NCI-H82 (cell line): Measurements from ENCODE around the gene DYTN.

Experiments
- DNase-seq: peaks from one replicate; lab custom pipeline; 2025; lab: John Stamatoyannopoulos, UW

The DYTN gene

GRCh38 chr2:206700156-206700555, 18.0 kb downstream of the DYTN start:
- DNase-seq, result no peak

DNA sequence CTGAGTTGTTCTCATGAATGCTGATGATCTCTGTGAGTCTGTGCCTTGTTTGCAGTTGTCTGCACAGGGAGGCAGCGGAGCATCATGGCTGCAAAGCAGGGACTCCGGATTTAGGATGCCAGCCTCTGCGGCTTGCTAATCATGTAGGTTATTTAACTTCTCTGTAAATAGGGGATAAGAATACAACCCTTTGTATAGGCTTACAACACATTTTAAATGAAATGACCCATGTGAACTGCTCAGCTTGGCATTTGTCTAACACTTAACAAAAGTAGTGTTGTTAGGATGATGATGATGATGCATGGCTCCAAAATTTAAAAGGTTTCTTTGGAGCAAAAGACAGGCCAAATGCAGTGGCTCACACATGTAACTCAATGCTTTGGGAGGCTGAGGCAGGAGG, 19.4 kb downstream of the DYTN start:
- DNase-seq, result no peak

DNA sequence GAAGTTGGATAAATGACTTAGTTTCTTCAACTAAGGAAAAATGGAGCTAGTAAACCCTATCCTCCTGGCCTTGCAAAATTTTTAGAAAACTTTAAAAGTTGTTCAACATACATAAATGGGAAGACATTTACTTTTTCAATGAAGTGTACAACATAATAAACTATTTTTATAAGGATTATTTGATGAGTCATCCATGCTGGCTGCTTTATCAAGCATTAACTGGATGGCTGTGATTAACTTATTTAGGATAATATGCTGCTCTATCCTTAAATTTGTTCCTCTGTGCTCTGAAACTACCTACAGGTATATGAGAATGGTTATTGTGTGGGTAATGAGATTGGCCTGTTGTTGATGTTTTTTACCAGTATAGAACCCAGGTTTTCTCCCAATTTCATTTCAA, 21.3 kb downstream of the DYTN start:
- no peak for DNase-seq

- peak; percentile 82 for DNase-seq
Measured at GRCh38 chr2:206693399-206694137, 24.6 kb downstream of the DYTN start.

- DNase-seq, result no peak
Measured at GRCh38 chr2:206692971-206693370, 25.2 kb downstream of the DYTN start.

- DNase-seq, result no peak
Measured at GRCh38 chr2:206688990-206689389, 29.2 kb downstream of the DYTN start.

DNA sequence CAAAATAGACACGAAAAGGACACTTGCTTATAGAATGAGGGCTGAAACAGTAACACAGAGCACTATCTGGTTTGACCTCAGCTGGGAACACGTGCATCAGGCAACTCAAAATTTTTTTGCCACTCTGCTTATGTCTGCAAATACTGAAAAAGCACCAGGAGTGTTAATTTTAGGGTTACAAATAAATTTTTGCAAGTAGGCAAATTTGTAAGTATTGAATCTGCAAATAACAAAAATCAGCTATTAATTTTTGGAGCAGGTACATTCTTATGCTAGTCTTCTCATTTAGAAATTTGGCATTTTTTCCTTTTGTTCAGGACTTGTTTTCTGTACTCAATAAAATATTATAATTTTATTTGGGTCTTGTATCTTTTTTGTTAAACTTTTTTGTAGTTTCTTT, 29.7 kb downstream of the DYTN start:
- no peak for DNase-seq

DNA sequence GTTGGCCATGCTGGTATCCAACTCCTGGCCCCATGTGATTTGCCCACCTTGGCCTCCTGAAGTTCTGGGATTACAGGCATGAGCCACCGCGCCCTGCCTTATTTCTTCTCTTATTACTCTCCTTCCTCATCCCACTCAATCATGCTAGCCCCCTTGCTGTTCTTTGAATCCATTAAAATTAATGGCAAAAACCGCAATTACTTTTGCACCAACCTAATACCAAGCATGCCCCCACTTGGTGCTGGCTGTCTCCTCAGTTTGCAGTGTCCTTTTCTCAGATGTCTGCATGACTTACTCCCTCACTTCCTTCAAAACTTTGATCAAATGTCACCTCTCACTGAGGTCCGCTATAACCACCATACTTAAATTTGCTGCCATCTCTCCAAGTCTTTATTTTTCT, 34.6 kb downstream of the DYTN start:
- DNase-seq, result no peak

DNA sequence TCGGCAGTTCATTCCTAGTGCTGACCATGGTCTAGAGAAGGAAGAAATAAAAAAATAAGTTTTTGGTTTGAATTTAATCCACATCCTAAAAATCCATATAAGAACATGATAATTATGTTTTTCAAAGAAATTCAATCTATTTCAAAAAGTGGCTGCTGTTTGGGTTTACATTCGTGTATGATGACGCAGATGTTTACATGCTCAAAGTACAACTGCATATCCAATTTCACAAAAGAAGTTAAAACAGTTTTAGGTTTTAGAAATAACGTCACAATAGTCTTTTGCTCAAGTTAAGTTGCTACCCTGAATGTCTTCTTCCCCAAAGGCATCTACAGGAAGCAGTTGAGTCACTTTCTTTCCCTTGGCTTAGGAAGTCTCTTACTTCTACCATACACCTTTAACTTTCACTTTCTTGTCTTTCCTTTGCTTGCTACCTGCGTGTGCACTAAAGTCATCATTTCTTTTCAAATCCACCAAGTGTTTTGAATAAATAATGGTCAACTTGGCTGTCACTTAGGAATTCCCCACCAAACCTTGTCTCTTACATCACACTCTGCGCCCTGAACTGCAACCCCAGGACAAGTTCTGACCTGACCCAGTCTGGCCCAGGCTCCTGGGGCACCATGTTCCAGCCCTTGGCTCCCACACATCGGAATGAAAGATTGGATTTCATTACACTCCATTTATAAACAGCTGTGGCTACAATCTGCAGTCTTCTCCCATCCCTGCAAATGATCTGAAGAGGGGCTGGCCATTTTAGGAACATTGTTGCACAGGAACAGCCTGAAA, 47.5 kb downstream of the DYTN start:
- no peak for DNase-seq

DNA sequence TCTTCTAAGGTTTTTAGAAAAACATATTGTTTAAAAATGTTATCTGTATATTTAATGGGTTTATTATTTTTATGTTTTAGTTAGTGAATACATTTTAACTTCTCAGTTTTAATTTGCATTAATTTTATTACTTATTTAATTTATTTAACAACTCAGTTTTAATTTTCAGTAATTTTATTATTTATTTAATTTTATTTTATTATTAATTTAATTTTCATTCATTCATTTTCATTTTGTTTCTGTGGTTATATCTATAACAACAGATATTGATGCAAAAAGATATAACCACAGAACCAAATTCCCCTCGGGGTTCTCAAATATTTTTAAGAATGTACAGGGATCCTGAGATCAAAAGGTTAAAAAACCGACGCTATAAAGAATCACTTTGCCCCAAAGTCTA, 52.9 kb downstream of the DYTN start:
- DNase-seq, result no peak

DNA sequence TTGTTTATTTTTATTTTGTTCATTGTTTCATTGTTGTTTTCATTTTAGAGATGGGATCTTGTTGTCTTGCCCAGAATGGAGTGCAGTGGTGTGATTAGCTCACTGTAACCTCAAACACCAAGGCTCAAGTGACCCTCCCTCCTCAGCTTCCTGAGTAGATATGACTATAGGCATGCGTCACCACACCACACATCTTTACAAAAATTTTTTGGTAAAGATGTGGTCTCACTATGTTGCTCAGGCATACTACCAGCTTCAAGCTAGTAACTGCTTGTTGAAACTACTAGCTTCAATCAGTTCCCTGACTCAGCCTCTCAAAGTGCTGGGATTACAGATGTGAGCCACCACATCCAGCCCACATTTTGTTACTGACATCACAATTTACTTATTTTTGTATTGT, 61.1 kb downstream of the DYTN start:
- no peak for DNase-seq

DNA sequence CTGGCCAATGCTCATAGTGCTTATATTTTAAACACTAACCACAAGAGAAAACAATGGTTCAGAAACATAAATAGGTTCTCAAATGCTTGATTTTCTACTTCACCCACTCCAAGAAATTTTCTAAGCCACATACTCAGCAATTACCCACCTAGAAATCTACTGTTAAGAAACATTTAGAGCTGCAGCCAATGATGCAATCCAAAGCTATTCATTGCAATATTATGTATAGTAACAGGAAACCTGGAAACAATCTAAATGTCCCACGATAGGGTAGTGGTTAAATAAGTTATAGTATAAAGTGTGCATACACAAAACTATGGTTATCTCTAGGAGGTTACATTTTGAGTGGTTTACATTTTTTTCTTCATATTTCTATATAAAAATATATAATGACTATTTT, 70.2 kb downstream of the DYTN start:
- DNase-seq, result no peak

DNA sequence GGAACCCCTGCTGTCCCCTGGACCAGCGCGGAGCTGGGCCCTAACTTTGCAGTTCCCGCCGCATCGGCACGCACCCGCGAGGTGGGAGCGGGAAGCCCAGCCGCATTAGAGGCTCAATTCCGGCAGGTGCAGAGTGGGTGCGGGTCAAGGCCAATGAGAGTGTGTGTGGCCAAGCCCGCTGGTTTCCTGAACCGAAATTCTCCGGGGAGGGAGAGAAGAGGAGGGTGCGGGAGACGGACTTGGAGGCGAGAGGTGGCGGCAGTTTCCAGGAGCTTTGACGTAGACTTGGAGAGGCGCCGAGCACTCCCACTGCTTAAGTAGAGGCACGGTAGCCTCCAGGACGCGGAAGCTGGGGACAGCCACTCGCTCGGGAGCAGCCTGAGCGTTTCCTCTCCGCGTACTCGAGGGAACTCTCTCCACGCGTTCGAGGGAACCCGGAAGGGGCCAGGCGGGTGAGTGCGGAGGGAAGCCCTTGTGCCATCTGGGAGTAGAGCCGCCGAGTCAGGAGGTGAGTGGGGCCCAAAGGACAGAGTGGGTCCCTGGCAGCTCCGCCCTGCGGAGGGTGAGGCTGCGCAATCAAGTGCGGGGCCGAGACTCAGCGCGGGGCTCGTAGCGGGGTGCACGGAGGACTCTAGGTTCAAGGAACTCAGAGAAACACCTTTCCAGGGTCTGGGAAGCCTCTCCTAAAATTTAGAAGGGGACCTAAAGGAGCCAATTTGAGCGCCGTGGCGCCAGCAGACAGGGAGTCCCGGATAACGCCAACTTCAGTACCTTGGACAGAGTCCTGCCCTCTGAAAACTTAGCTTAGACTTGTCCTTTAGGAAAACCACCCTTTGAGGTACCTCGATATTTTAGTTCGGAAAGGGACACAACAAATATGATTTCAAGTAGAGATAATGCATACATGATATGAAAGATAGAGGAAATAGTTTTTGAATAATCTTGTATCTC, 75.8 kb downstream of the DYTN start, which contains the start of gene FAM237A:
Gene FAM237A (plus strand): TSS at position 413 of the 951 bp plus-strand sequence. CDS start 1,750 bp downstream, outside the sequence.
- no peak for DNase-seq

DNA sequence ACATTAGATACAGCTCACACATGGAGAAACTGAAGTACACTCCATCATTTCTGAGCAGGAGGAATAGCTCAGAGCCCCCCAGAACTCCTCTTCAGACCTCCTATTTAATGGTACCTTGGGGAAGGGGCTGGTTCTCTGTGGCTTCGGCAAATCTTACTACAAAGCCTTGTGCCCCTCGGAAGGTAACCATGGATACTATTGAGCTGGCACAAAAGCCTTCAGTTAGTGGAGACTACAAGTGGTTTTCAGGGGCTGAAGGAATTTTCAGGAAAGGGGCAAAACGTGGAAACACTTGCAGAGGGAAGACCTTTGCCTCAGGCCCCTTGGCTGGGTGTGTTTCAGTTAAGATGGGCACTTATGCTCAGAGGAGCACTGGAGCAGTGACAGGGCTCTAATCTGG, 77.0 kb downstream of the DYTN start:
- no peak for DNase-seq

GRCh38 chr2:206639636-206640035, 78.6 kb downstream of the DYTN start:
- DNase-seq, result no peak

GRCh38 chr2:206635015-206635414, 83.2 kb downstream of the DYTN start:
- no peak for DNase-seq

DNA sequence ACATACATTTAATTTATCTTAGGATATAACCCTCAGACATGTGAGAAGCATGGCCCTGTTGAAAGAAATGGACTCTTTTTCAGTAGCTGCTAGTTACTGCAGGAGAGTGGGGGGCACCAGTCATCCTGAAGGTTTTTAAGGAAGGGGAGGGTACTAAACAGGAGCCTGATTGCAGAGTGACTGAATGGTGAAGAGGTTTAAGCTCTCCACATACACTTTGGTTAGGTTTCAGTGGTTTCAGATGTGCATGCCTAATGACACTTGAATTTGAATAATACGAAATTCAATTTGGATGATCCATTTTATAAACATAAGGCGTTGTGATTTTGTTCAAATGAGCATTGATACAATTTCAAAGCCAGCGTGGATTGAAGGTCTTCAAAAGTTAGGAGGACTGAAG, 86.9 kb downstream of the DYTN start:
- DNase-seq, result no peak

- peak; percentile 63 for DNase-seq
Measured at GRCh38 chr2:206627632-206628031, 90.6 kb downstream of the DYTN start.

DNA sequence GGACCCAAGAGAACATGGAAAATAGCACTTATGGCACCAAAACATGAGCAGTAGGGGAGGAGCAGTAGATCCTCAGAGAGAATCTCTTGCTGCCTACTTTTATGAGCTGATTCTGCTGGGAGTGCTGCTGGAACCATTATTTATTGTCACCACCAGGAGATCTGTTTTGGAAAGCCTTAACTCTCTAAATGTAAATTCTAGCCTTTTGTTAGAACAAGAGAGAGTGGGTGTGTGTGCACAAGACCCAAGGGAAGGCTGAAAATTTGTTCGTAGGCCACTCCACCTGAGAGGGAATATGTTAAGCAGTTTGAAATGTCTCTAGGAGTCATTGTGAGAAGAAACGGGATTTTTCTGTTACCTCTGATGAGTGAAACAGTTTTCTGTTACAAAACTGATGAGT, 92.1 kb downstream of the DYTN start:
- no peak for DNase-seq

- peak; percentile 87 for DNase-seq
Measured at GRCh38 chr2:206619011-206619410, 99.2 kb downstream of the DYTN start.

GRCh38 chr2:206616151-206616550, 102.0 kb downstream of the DYTN start:
- no peak for DNase-seq

GRCh38 chr2:206615417-206616089, 102.6 kb downstream of the DYTN start:
- no peak for DNase-seq
